SKM-1 (cell line): ENCODE results near the gene ABCF1.

Source experiments
- DNase-seq: peaks from one replicate; lab custom pipeline; 2025; ENCODE audit not compliant: unreplicated experiment; lab: John Stamatoyannopoulos, UW

Gene ABCF1

GRCh38 chr6:30599625-30600324, 28.5 kb downstream of the ABCF1 start:
- DNase-seq = no peak

GRCh38 chr6:30600451-30600961, 29.3 kb downstream of the ABCF1 start:
- DNase-seq = no peak

- DNase-seq = no peak
Observed at GRCh38 chr6:30601436-30601814, 30.2 kb downstream of the ABCF1 start.

GRCh38 chr6:30601815-30602641, 30.8 kb downstream of the ABCF1 start:
- DNase-seq = no peak

GRCh38 chr6:30603961-30604360, 32.7 kb downstream of the ABCF1 start:
- no peak for DNase-seq

GRCh38 chr6:30610065-30610464, 38.8 kb downstream of the ABCF1 start:
- no peak for DNase-seq

- DNase-seq = no peak
Observed at GRCh38 chr6:30611150-30611855, 40.1 kb downstream of the ABCF1 start.

GRCh38 chr6:30611856-30612194, 40.6 kb downstream of the ABCF1 start:
- DNase-seq = no peak

GRCh38 chr6:30612213-30612612, 41.0 kb downstream of the ABCF1 start:
- no peak for DNase-seq

- no peak for DNase-seq
Observed at GRCh38 chr6:30612687-30613248, 41.5 kb downstream of the ABCF1 start.

- DNase-seq = no peak
Observed at GRCh38 chr6:30613251-30614043, 42.2 kb downstream of the ABCF1 start.

GRCh38 chr6:30614044-30614842, 43.0 kb downstream of the ABCF1 start:
- DNase-seq = no peak

- DNase-seq = peak; percentile 97
Observed at GRCh38 chr6:30614843-30615218, 43.6 kb downstream of the ABCF1 start.

GRCh38 chr6:30615219-30615957, 44.1 kb downstream of the ABCF1 start:
- no peak for DNase-seq

GRCh38 chr6:30615958-30616810, 44.9 kb downstream of the ABCF1 start:
- no peak for DNase-seq

- DNase-seq = peak; percentile 100
Observed at GRCh38 chr6:30616811-30617564, 45.7 kb downstream of the ABCF1 start, which contains the start of gene PPP1R10. Gene PPP1R10, minus strand, starts transcription at chr6:30617243. Its CDS starts 7,299 bp downstream, at chr6:30609944.

GRCh38 chr6:30617565-30618269, 46.5 kb downstream of the ABCF1 start, which contains the start of gene MRPS18B:
Gene MRPS18B, plus strand, starts transcription at chr6:30617840. Its CDS starts 26 bp downstream, at chr6:30617866.
- peak; percentile 96 for DNase-seq
